ENCODE results near the gene NSUN5.
"Not testable (repeated sequence)": the region's sequence is repeated elsewhere in the genome, so short reads cannot be mapped to it uniquely, and the experiment has no call there.

NSUN5 gene

GRCh38 chr7:73308665-73309214 lies at the start of gene NSUN5:
Gene NSUN5, minus strand, starts transcription at chr7:73308826. Its CDS starts 36 bp downstream, at chr7:73308790.
- peak; percentile 78 to 84 for DNase-seq (ENCODE audit: low read depth in 2 of 2)

- DNase-seq (ENCODE audit: low read depth in 2 of 2): no peak
Observed at GRCh38 chr7:73356159-73356558, 47.5 kb upstream of the NSUN5 start.

- no peak for DNase-seq (ENCODE audit: low read depth in 2 of 2)
Observed at GRCh38 chr7:73354821-73355220, 46.2 kb upstream of the NSUN5 start.

GRCh38 chr7:73354196-73354595 lies 45.6 kb upstream of the NSUN5 start:
- DNase-seq (ENCODE audit: low read depth in 2 of 2): no peak

GRCh38 chr7:73353243-73353642 lies 44.6 kb upstream of the NSUN5 start:
- DNase-seq (ENCODE audit: low read depth in 2 of 2): no peak

- no peak for DNase-seq (ENCODE audit: low read depth in 2 of 2)
Observed at GRCh38 chr7:73352784-73353183, 44.2 kb upstream of the NSUN5 start.

GRCh38 chr7:73351447-73352167 lies 43.0 kb upstream of the NSUN5 start:
- DNase-seq (ENCODE audit: low read depth in 2 of 2): no peak

GRCh38 chr7:73350306-73351068 lies 41.9 kb upstream of the NSUN5 start:
- DNase-seq (ENCODE audit: low read depth in 2 of 2): no peak

- DNase-seq (ENCODE audit: low read depth in 2 of 2): no peak
Observed at GRCh38 chr7:73349763-73350162, 41.1 kb upstream of the NSUN5 start.

- DNase-seq (ENCODE audit: low read depth in 2 of 2): no peak
Observed at GRCh38 chr7:73345951-73346350, 37.3 kb upstream of the NSUN5 start.

- no peak for DNase-seq (ENCODE audit: low read depth in 2 of 2)
Observed at GRCh38 chr7:73345538-73345937, 36.9 kb upstream of the NSUN5 start.

- DNase-seq (ENCODE audit: low read depth in 2 of 2): no peak
Observed at GRCh38 chr7:73343671-73344380, 35.2 kb upstream of the NSUN5 start.

- no peak for DNase-seq (ENCODE audit: low read depth in 2 of 2)
Observed at GRCh38 chr7:73342645-73343044, 34.0 kb upstream of the NSUN5 start.

- no peak for DNase-seq (ENCODE audit: low read depth in 2 of 2)
Observed at GRCh38 chr7:73341877-73342276, 33.3 kb upstream of the NSUN5 start.

GRCh38 chr7:73340514-73340913 lies 31.9 kb upstream of the NSUN5 start:
- no peak for DNase-seq (ENCODE audit: low read depth in 2 of 2)

- no peak for DNase-seq (ENCODE audit: low read depth in 2 of 2)
Observed at GRCh38 chr7:73338321-73338720, 29.7 kb upstream of the NSUN5 start.

- DNase-seq (ENCODE audit: low read depth in 2 of 2): no peak
Observed at GRCh38 chr7:73332447-73332846, 23.8 kb upstream of the NSUN5 start.

- no peak for DNase-seq (ENCODE audit: low read depth in 2 of 2)
Observed at GRCh38 chr7:73330772-73331171, 22.1 kb upstream of the NSUN5 start.

- no peak for DNase-seq (ENCODE audit: low read depth in 2 of 2)
Observed at GRCh38 chr7:73329861-73330581, 21.4 kb upstream of the NSUN5 start.

- DNase-seq (ENCODE audit: low read depth in 2 of 2): no peak
Observed at GRCh38 chr7:73328696-73329095, 20.1 kb upstream of the NSUN5 start.

- DNase-seq (ENCODE audit: low read depth in 2 of 2): not testable (repeated sequence)
Observed at GRCh38 chr7:73327922-73328321, 19.3 kb upstream of the NSUN5 start, which contains the start of the genes FKBP6 and TRIM50. Gene FKBP6, plus strand, starts transcription at chr7:73328161. Its CDS starts 268 bp downstream, at chr7:73328429. Gene TRIM50, minus strand, starts transcription at chr7:73328082. Its CDS starts 3,295 bp downstream, at chr7:73324787.
